HG03103 (cell line): ENCODE measurements around the gene NELFCD.
"Not testable (repeated sequence)": the region's sequence is repeated elsewhere in the genome, so short reads cannot be mapped to it uniquely, and the experiment has no call there.

ENCODE experiments used
- ATAC-seq: cut with Tn5 transposase; IDR thresholded peaks from one replicate; pipeline ENCODE4 v1.9.1; 2021; ENCODE audit warnings: low read depth; ENCODE audit not compliant: unreplicated experiment

NELFCD gene

GRCh38 chr20:58971429-58971828 lies 9.6 kb upstream of the NELFCD start:
- no peak for ATAC-seq

- no peak for ATAC-seq
These were observed 7.9 kb upstream of the NELFCD start for GRCh38 chr20:58973179-58973578.

- ATAC-seq: no peak
These were observed 7.2 kb upstream of the NELFCD start for GRCh38 chr20:58973866-58974265.

- no peak for ATAC-seq
These were observed 5.7 kb upstream of the NELFCD start for GRCh38 chr20:58975353-58975752.

GRCh38 chr20:58976061-58976730 lies 4.9 kb upstream of the NELFCD start:
- ATAC-seq: no peak

- no peak for ATAC-seq
These were observed 2.5 kb upstream of the NELFCD start for GRCh38 chr20:58978351-58979190.

- no peak for ATAC-seq
These were observed 740 bp downstream of the NELFCD start for GRCh38 chr20:58981628-58982364.

GRCh38 chr20:58982406-58983114 lies 1.5 kb downstream of the NELFCD start:
- ATAC-seq: no peak

- not testable (repeated sequence) for ATAC-seq
These were observed 2.0 kb downstream of the NELFCD start for GRCh38 chr20:58983115-58983468.

GRCh38 chr20:58984691-58985090 lies 3.6 kb downstream of the NELFCD start:
- ATAC-seq: no peak

GRCh38 chr20:58985656-58986055 lies 4.6 kb downstream of the NELFCD start:
- ATAC-seq: no peak

GRCh38 chr20:58986286-58986967 lies 5.4 kb downstream of the NELFCD start:
- no peak for ATAC-seq

- no peak for ATAC-seq
These were observed 6.0 kb downstream of the NELFCD start for GRCh38 chr20:58986968-58987517.

GRCh38 chr20:58987790-58988564 lies 6.9 kb downstream of the NELFCD start:
- ATAC-seq: no peak

- ATAC-seq: no peak
These were observed 7.5 kb downstream of the NELFCD start for GRCh38 chr20:58988565-58988882.

GRCh38 chr20:58989196-58989595 lies 8.1 kb downstream of the NELFCD start:
- no peak for ATAC-seq

- no peak for ATAC-seq
These were observed 9.8 kb downstream of the NELFCD start for GRCh38 chr20:58990651-58991445.

GRCh38 chr20:58991715-58992114 lies 10.7 kb downstream of the NELFCD start:
- ATAC-seq: no peak

- ATAC-seq: no peak
These were observed 11.9 kb downstream of the NELFCD start for GRCh38 chr20:58992911-58993310.
